Activated naive CD8-positive, alpha-beta T cell (primary cell): Measurements from ENCODE around the gene C1QTNF5.

ENCODE experiments used
- H3K27ac Mint-ChIP-seq: one replicate; pipeline ENCODE4 v1.8.0; 2021; ENCODE audit warnings: mixed read lengths
- H3K27me3 Mint-ChIP-seq: one replicate; pipeline ENCODE4 v1.8.0; 2021; ENCODE audit warnings: mixed read lengths
- H3K36me3 Mint-ChIP-seq: one replicate; pipeline ENCODE4 v1.8.0; 2021; ENCODE audit warnings: mixed read lengths
- H3K4me1 Mint-ChIP-seq: one replicate; pipeline ENCODE4 v1.8.0; 2021; ENCODE audit warnings: low read depth, mixed read lengths
- H3K4me3 Mint-ChIP-seq: one replicate; pipeline ENCODE4 v1.8.0; 2021; ENCODE audit warnings: mild to moderate bottlenecking, mixed read lengths
- H3K9me3 Mint-ChIP-seq: one replicate; pipeline ENCODE4 v1.8.0; 2021; ENCODE audit warnings: low read depth, mixed read lengths

The C1QTNF5 gene

GRCh38 chr11:119367661-119368120 is 27.0 kb upstream of the C1QTNF5 start:
- no peaks in the 10 kb centered on the region for H3K9me3 Mint-ChIP-seq

GRCh38 chr11:119366690-119367620 is 26.3 kb upstream of the C1QTNF5 start:
- Mint-ChIP-seq H3K4me1 (peaks cover 5% of the 10 kb centered on the region), H3K4me3 (no peak overlapping the region), H3K27ac (no peak overlapping the region), H3K27me3 (peaks cover 30% of the 10 kb centered on the region), H3K36me3 (no peaks in the 10 kb centered on the region), H3K9me3 (no peaks in the 10 kb centered on the region)

More at GRCh38 chr11:119367661-119368120, 27.0 kb upstream of the C1QTNF5 start:
- Mint-ChIP-seq H3K36me3 (no peaks in the 10 kb centered on the region), H3K4me3 (no peak overlapping the region), H3K4me1 (peaks cover 6% of the 10 kb centered on the region), H3K27ac (no peak overlapping the region), H3K27me3 (peaks cover 26% of the 10 kb centered on the region)

- H3K4me3 Mint-ChIP-seq = peak overlapping the region; percentile 87
These were observed 24.4 kb upstream of the C1QTNF5 start for GRCh38 chr11:119365071-119365591.

GRCh38 chr11:119363851-119364590 is 23.3 kb upstream of the C1QTNF5 start:
- H3K4me1 Mint-ChIP-seq = peaks cover 5% of the 10 kb centered on the region
- peaks cover 30% of the 10 kb centered on the region for H3K27me3 Mint-ChIP-seq
- H3K36me3 Mint-ChIP-seq = no peaks in the 10 kb centered on the region
- H3K4me3 Mint-ChIP-seq = peak overlapping the region; percentile 87
- no peak overlapping the region for H3K27ac Mint-ChIP-seq
- no peaks in the 10 kb centered on the region for H3K9me3 Mint-ChIP-seq

More at GRCh38 chr11:119365071-119365591, 24.4 kb upstream of the C1QTNF5 start:
- peaks cover 5% of the 10 kb centered on the region for H3K4me1 Mint-ChIP-seq
- H3K9me3 Mint-ChIP-seq = no peaks in the 10 kb centered on the region
- H3K36me3 Mint-ChIP-seq = no peaks in the 10 kb centered on the region
- peaks cover 30% of the 10 kb centered on the region for H3K27me3 Mint-ChIP-seq
- no peak overlapping the region for H3K27ac Mint-ChIP-seq

- Mint-ChIP-seq H3K27ac (no peak overlapping the region), H3K36me3 (no peaks in the 10 kb centered on the region), H3K4me3 (peak overlapping the region; percentile 56), H3K4me1 (peaks cover 5% of the 10 kb centered on the region), H3K9me3 (no peaks in the 10 kb centered on the region), H3K27me3 (peaks cover 28% of the 10 kb centered on the region)
These were observed 22.6 kb upstream of the C1QTNF5 start for GRCh38 chr11:119363081-119363850.

- H3K36me3 Mint-ChIP-seq = no peaks in the 10 kb centered on the region
- H3K4me3 Mint-ChIP-seq = peak overlapping the region; percentile 60
These were observed 22.0 kb upstream of the C1QTNF5 start for GRCh38 chr11:119362741-119363080.

GRCh38 chr11:119361941-119362725 is 21.4 kb upstream of the C1QTNF5 start:
- H3K27me3 Mint-ChIP-seq = peaks cover 26% of the 10 kb centered on the region
- H3K4me3 Mint-ChIP-seq = peak overlapping the region; percentile 60
- no peaks in the 10 kb centered on the region for H3K36me3 Mint-ChIP-seq
- H3K4me1 Mint-ChIP-seq = peaks cover 5% of the 10 kb centered on the region
- no peak overlapping the region for H3K27ac Mint-ChIP-seq
- H3K9me3 Mint-ChIP-seq = no peaks in the 10 kb centered on the region

More at GRCh38 chr11:119362741-119363080, 22.0 kb upstream of the C1QTNF5 start:
- Mint-ChIP-seq H3K27ac (no peak overlapping the region), H3K9me3 (no peaks in the 10 kb centered on the region), H3K27me3 (peaks cover 28% of the 10 kb centered on the region), H3K4me1 (peaks cover 5% of the 10 kb centered on the region)

GRCh38 chr11:119361056-119361787 is 20.5 kb upstream of the C1QTNF5 start:
- H3K27me3 Mint-ChIP-seq = peaks cover 18% of the 10 kb centered on the region
- H3K4me3 Mint-ChIP-seq = no peak overlapping the region

GRCh38 chr11:119359365-119360214 is 18.9 kb upstream of the C1QTNF5 start:
- Mint-ChIP-seq H3K4me1 (peaks cover 8% of the 10 kb centered on the region), H3K36me3 (no peaks in the 10 kb centered on the region), H3K9me3 (no peaks in the 10 kb centered on the region), H3K27me3 (peaks cover 18% of the 10 kb centered on the region), H3K4me3 (no peak overlapping the region), H3K27ac (no peak overlapping the region)

More at GRCh38 chr11:119361056-119361787, 20.5 kb upstream of the C1QTNF5 start:
- Mint-ChIP-seq H3K36me3 (no peaks in the 10 kb centered on the region), H3K27ac (no peak overlapping the region), H3K4me1 (peaks cover 7% of the 10 kb centered on the region), H3K9me3 (no peaks in the 10 kb centered on the region)

GRCh38 chr11:119357074-119357473 is 16.4 kb upstream of the C1QTNF5 start:
- H3K4me3 Mint-ChIP-seq = peak overlapping the region; percentile 80
- H3K4me1 Mint-ChIP-seq = peaks cover 5% of the 10 kb centered on the region
- no peaks in the 10 kb centered on the region for H3K36me3 Mint-ChIP-seq
- H3K9me3 Mint-ChIP-seq = no peaks in the 10 kb centered on the region
- H3K27me3 Mint-ChIP-seq = peaks cover 20% of the 10 kb centered on the region
- H3K27ac Mint-ChIP-seq = no peak overlapping the region

GRCh38 chr11:119356349-119357031 is 15.8 kb upstream of the C1QTNF5 start:
- peaks cover 5% of the 10 kb centered on the region for H3K4me1 Mint-ChIP-seq
- no peaks in the 10 kb centered on the region for H3K9me3 Mint-ChIP-seq
- H3K4me3 Mint-ChIP-seq = peak overlapping the region; percentile 95
- H3K27me3 Mint-ChIP-seq = peaks cover 25% of the 10 kb centered on the region
- no peak overlapping the region for H3K27ac Mint-ChIP-seq
- H3K36me3 Mint-ChIP-seq = no peaks in the 10 kb centered on the region
